Activated CD4-positive, alpha-beta memory T cell treated with anti-CD3 and anti-CD28 coated beads, Interleukin-2, amount 10 ng/mL, durations not matched to agents 7 days and 5 days (primary cell): ENCODE measurements around the gene MDC1. TPM values are rescaled to one million over a fixed set of nuclear protein-coding genes. Genes with fewer than 3 reads are reported as not detected.
"Not testable (repeated sequence)": the region's sequence is repeated elsewhere in the genome, so short reads cannot be mapped to it uniquely, and the experiment has no call there.

Experiments
- CTCF ChIA-PET: fragments of 350-600 bp; sonication (Branson Sonifier 250); formaldehyde crosslinking; loops from one replicate; lab custom pipeline; 2021; ENCODE audit warnings: antibody characterized with exemption, inconsistent platforms; lab: Charles Lee
- POLR2A ChIA-PET: fragments of 350-600 bp; sonication (Branson Sonifier 250); formaldehyde crosslinking; loops from one replicate; lab custom pipeline; 2021; ENCODE audit warnings: antibody characterized with exemption; lab: Charles Lee
- DNase-seq: peaks from one replicate; pipeline ENCODE4 v3.0.0-alpha.2; 2020
- H3K27ac Mint-ChIP-seq: one replicate; pipeline ENCODE4 v1.8.0; 2021; ENCODE audit warnings: mild to moderate bottlenecking, mixed read lengths
- H3K27me3 Mint-ChIP-seq: one replicate; pipeline ENCODE4 v1.8.0; 2021; ENCODE audit warnings: mixed read lengths
- H3K36me3 Mint-ChIP-seq: one replicate; pipeline ENCODE4 v1.8.0; 2021; ENCODE audit warnings: low read depth, mixed read lengths
- H3K4me1 Mint-ChIP-seq: one replicate; pipeline ENCODE4 v1.8.0; 2021; ENCODE audit warnings: mixed read lengths
- H3K4me3 Mint-ChIP-seq: one replicate; pipeline ENCODE4 v1.8.0; 2021; ENCODE audit warnings: mild to moderate bottlenecking, mixed read lengths
- H3K9me3 Mint-ChIP-seq: one replicate; pipeline ENCODE4 v1.8.0; 2021; ENCODE audit warnings: mixed read lengths
- total RNA-seq, 2 experiments: library from RNA; stranded (reverse); gene quantifications; one replicate each; pipeline ENCODE4 v1.2.3, GENCODE V29; 2021

Gene MDC1
- total RNA-seq, 2 experiments from 2014 or later: 49.7 to 54.6 TPM

- ChIA-PET CTCF (interaction anchor here (0.9 to 1.9 kb wide), 3 partner anchors 7 to 66 kb away, joined by 3 to 6 read pairs (median 3); partner anchors contain the start of gene DHX16), POLR2A (no interaction called here)
- H3K4me1 Mint-ChIP-seq: peaks cover 14% of the 10 kb centered on the region
- H3K4me3 Mint-ChIP-seq: no peak overlapping the region
- no peak for DNase-seq
- H3K9me3 Mint-ChIP-seq: no peaks in the 10 kb centered on the region
- no peak overlapping the region for H3K27ac Mint-ChIP-seq
- no peaks in the 10 kb centered on the region for H3K27me3 Mint-ChIP-seq
- H3K36me3 Mint-ChIP-seq: peaks cover 64% of the 10 kb centered on the region
These were observed 51.9 kb downstream of the MDC1 start for GRCh38 chr6:30664994-30665767.

- H3K9me3 Mint-ChIP-seq, H3K27ac Mint-ChIP-seq, H3K4me1 Mint-ChIP-seq, H3K4me3 Mint-ChIP-seq, H3K27me3 Mint-ChIP-seq, DNase-seq, POLR2A ChIA-PET: not testable (repeated sequence)
- CTCF ChIA-PET: interaction anchor here (1.2 kb wide), 1 partner anchor 14 kb away, joined by 3 read pairs; the partner anchor contains the start of gene DHX16
- peaks cover 69% of the 10 kb centered on the region for H3K36me3 Mint-ChIP-seq
These were observed 59.2 kb downstream of the MDC1 start for GRCh38 chr6:30657922-30658321.

- H3K27ac Mint-ChIP-seq: no peak overlapping the region
These were observed 59.6 kb downstream of the MDC1 start for GRCh38 chr6:30657454-30657853.

GRCh38 chr6:30656513-30656912, 60.6 kb downstream of the MDC1 start:
- H3K9me3 Mint-ChIP-seq: no peaks in the 10 kb centered on the region
- ChIA-PET POLR2A (no interaction called here), CTCF (no interaction called here)
- H3K36me3 Mint-ChIP-seq: peaks cover 67% of the 10 kb centered on the region
- no peak overlapping the region for H3K4me3 Mint-ChIP-seq
- H3K27me3 Mint-ChIP-seq: no peaks in the 10 kb centered on the region
- no peaks in the 10 kb centered on the region for H3K4me1 Mint-ChIP-seq
- H3K27ac Mint-ChIP-seq: no peak overlapping the region
- no peak for DNase-seq

More at GRCh38 chr6:30657454-30657853, 59.6 kb downstream of the MDC1 start:
- H3K36me3 Mint-ChIP-seq: peaks cover 68% of the 10 kb centered on the region
- ChIA-PET POLR2A (no interaction called here), CTCF (interaction anchor here (1.2 kb wide), 1 partner anchor 15 kb away, joined by 3 read pairs; the partner anchor contains the start of gene DHX16)
- H3K27me3 Mint-ChIP-seq: no peaks in the 10 kb centered on the region
- no peak overlapping the region for H3K4me3 Mint-ChIP-seq
- no peaks in the 10 kb centered on the region for H3K9me3 Mint-ChIP-seq
- no peak for DNase-seq
- H3K4me1 Mint-ChIP-seq: no peaks in the 10 kb centered on the region

- no peak overlapping the region for H3K27ac Mint-ChIP-seq
- DNase-seq: no peak
- no peaks in the 10 kb centered on the region for H3K27me3 Mint-ChIP-seq
- no peak overlapping the region for H3K4me3 Mint-ChIP-seq
- peaks cover 71% of the 10 kb centered on the region for H3K36me3 Mint-ChIP-seq
- CTCF ChIA-PET: interaction anchor here (1.1 kb wide), 1 partner anchor 17 kb away, joined by 3 read pairs; the partner anchor contains the start of gene DHX16
- POLR2A ChIA-PET: no interaction called here
- no peaks in the 10 kb centered on the region for H3K4me1 Mint-ChIP-seq
- no peaks in the 10 kb centered on the region for H3K9me3 Mint-ChIP-seq
These were observed 61.4 kb downstream of the MDC1 start for GRCh38 chr6:30655743-30656094.

- ChIA-PET CTCF (interaction anchor here (1.1 kb wide), 1 partner anchor 17 kb away, joined by 3 read pairs; the partner anchor contains the start of gene DHX16), POLR2A (no interaction called here)
- H3K36me3 Mint-ChIP-seq: peaks cover 71% of the 10 kb centered on the region
- no peaks in the 10 kb centered on the region for H3K9me3 Mint-ChIP-seq
- no peak overlapping the region for H3K4me3 Mint-ChIP-seq
- H3K4me1 Mint-ChIP-seq: no peaks in the 10 kb centered on the region
- H3K27ac Mint-ChIP-seq: no peak overlapping the region
- H3K27me3 Mint-ChIP-seq: no peaks in the 10 kb centered on the region
- no peak for DNase-seq
These were observed 62.0 kb downstream of the MDC1 start for GRCh38 chr6:30654798-30655742.

- Mint-ChIP-seq H3K36me3 (peaks cover 43% of the 10 kb centered on the region), H3K4me1 (peaks cover 19% of the 10 kb centered on the region), H3K9me3 (no peaks in the 10 kb centered on the region), H3K27ac (no peak overlapping the region), H3K4me3 (no peak overlapping the region), H3K27me3 (no peaks in the 10 kb centered on the region)
- CTCF ChIA-PET: interaction anchor here (1.4 kb wide), 1 partner anchor 21 kb away, joined by 5 read pairs; the partner anchor contains the start of gene DHX16
- no peak for DNase-seq
- POLR2A ChIA-PET: no interaction called here
These were observed 65.9 kb downstream of the MDC1 start for GRCh38 chr6:30651143-30651542.

Other genes starting within 250 kb of the MDC1 start
- gene HLA-E, start 227.8 kb downstream of the MDC1 start, total RNA-seq: 100 to 1,000 TPM; 757 to 767 TPM
- gene GNL1, start 160.8 kb downstream of the MDC1 start, total RNA-seq: 10 to 100 TPM; 62.1 to 70.8 TPM
- gene PRR3, start 160.0 kb downstream of the MDC1 start, total RNA-seq: 10 to 100 TPM; 15.3 TPM
- gene ABCF1, start 145.8 kb downstream of the MDC1 start, total RNA-seq: 10 to 100 TPM; 64.3 to 65.2 TPM
- 100 to 1,000 TPM in 1 of 2 experiments, 10 to 100 TPM in 1; 96.1 to 103 TPM for gene PPP1R10, start 100.0 kb downstream of the MDC1 start, total RNA-seq
- gene MRPS18B, start 99.4 kb downstream of the MDC1 start, total RNA-seq: 10 to 100 TPM; 42.4 to 42.8 TPM
- gene ATAT1, start 90.4 kb downstream of the MDC1 start, total RNA-seq: 1 to 10 TPM; 6.3 to 8.0 TPM
- 10 to 100 TPM; 21.7 to 24.4 TPM for gene C6orf136, start 70.1 kb downstream of the MDC1 start, total RNA-seq
- gene DHX16, start 44.3 kb downstream of the MDC1 start, total RNA-seq: 10 to 100 TPM; 35.6 to 37.6 TPM
- gene PPP1R18, start 30.6 kb downstream of the MDC1 start, total RNA-seq: 100 to 1,000 TPM; 269 to 283 TPM
- 10 to 100 TPM; 40.5 to 41.1 TPM for gene NRM, start 26.3 kb downstream of the MDC1 start, total RNA-seq
- gene TUBB, start 3.1 kb upstream of the MDC1 start, total RNA-seq: 1,000 to 10,000 TPM; 1,162 to 1,172 TPM
- 100 to 1,000 TPM; 125 to 131 TPM for gene FLOT1, start 25.4 kb upstream of the MDC1 start, total RNA-seq
- gene IER3, start 27.3 kb upstream of the MDC1 start, total RNA-seq: 10 to 100 TPM; 11.2 to 13.1 TPM
- gene DDR1, start 167.2 kb upstream of the MDC1 start, total RNA-seq: 1 to 10 TPM; 1.8 to 3.2 TPM
- gene GTF2H4, start 190.9 kb upstream of the MDC1 start, total RNA-seq: 10 to 100 TPM; 25.6 to 26.4 TPM
- 10 to 100 TPM; 33.6 to 37.0 TPM for gene VARS2, start 197.0 kb upstream of the MDC1 start, total RNA-seq
- gene SFTA2, start 214.9 kb upstream of the MDC1 start, total RNA-seq: not detected
- not detected for gene MUCL3, start 223.7 kb upstream of the MDC1 start, total RNA-seq